Chondrocyte (in vitro differentiated cells): Measurements from ENCODE around the gene CCL13. TPM values are rescaled to one million over a fixed set of nuclear protein-coding genes. Genes with fewer than 3 reads are reported as not detected.

Experiments used
- DNase-seq: peaks from one replicate; pipeline ENCODE4 v3.0.0; 2021; ENCODE audit warnings: mixed read lengths, low spot score
- H3K27ac Mint-ChIP-seq: one replicate; pipeline ENCODE4 v1.8.0; 2021; ENCODE audit warnings: mild to moderate bottlenecking, moderate library complexity, mixed read lengths; ENCODE audit not compliant: unreplicated experiment
- H3K27me3 Mint-ChIP-seq: 2 replicates; pipeline ENCODE4 v1.8.0; 2021; ENCODE audit warnings: low read depth, mixed read lengths
- H3K36me3 Mint-ChIP-seq: 2 replicates; pipeline ENCODE4 v1.8.0; 2021; ENCODE audit warnings: low read depth, mixed read lengths
- H3K4me1 Mint-ChIP-seq: 2 replicates; pipeline ENCODE4 v1.8.0; 2021; ENCODE audit warnings: low read depth, mild to moderate bottlenecking, mixed read lengths
- H3K4me3 Mint-ChIP-seq: one replicate; pipeline ENCODE4 v1.8.0; 2021; ENCODE audit warnings: mild to moderate bottlenecking, moderate library complexity, mixed read lengths; ENCODE audit not compliant: unreplicated experiment
- H3K9me3 Mint-ChIP-seq: 2 replicates; pipeline ENCODE4 v1.8.0; 2021; ENCODE audit warnings: low read depth, mixed read lengths
- CTCF ChIP-seq: fragments of 200-600 bp; sonication (generic); IDR thresholded peaks from 2 replicates; pipeline ENCODE4 v1.5.0; 2021; ENCODE audit warnings: antibody characterized with exemption, mild to moderate bottlenecking, moderate library complexity
- total RNA-seq: library from RNA; stranded (reverse); gene quantifications from 3 replicates; pipeline ENCODE4 v1.2.1, GENCODE V29; 2021

The CCL13 gene
- total RNA-seq, 1 donor from 2014 or later = not detected

- Mint-ChIP-seq H3K4me1 (no peaks in the 10 kb centered on the region), H3K27me3 (peaks cover 6% of the 10 kb centered on the region)
- DNase-seq = no peak
Measured at GRCh38 chr17:34351096-34351495, 5.2 kb upstream of the CCL13 start.

GRCh38 chr17:34352191-34352590, 4.1 kb upstream of the CCL13 start:
- peaks cover 6% of the 10 kb centered on the region for H3K27me3 Mint-ChIP-seq
- no peak for TF ChIP-seq CTCF
- no peaks in the 10 kb centered on the region for H3K4me1 Mint-ChIP-seq
- H3K27ac Mint-ChIP-seq = no peak overlapping the region
- H3K4me3 Mint-ChIP-seq = no peak overlapping the region
- DNase-seq = no peak
- H3K9me3 Mint-ChIP-seq = peaks cover 6% of the 10 kb centered on the region
- H3K36me3 Mint-ChIP-seq = no peaks in the 10 kb centered on the region

More at GRCh38 chr17:34351096-34351495, 5.2 kb upstream of the CCL13 start:
- Mint-ChIP-seq H3K27ac (no peak overlapping the region), H3K36me3 (no peaks in the 10 kb centered on the region), H3K4me3 (no peak overlapping the region), H3K9me3 (peaks cover 6% of the 10 kb centered on the region)
- TF ChIP-seq CTCF = no peak

GRCh38 chr17:34354637-34355036, 1.6 kb upstream of the CCL13 start:
- Mint-ChIP-seq H3K36me3 (no peaks in the 10 kb centered on the region), H3K4me3 (no peak overlapping the region), H3K4me1 (no peaks in the 10 kb centered on the region), H3K9me3 (peaks cover 6% of the 10 kb centered on the region), H3K27ac (no peak overlapping the region), H3K27me3 (peaks cover 8% of the 10 kb centered on the region)
- no peak for DNase-seq
- TF ChIP-seq CTCF = no peak

GRCh38 chr17:34357398-34357797, 1.1 kb downstream of the CCL13 start:
- H3K9me3 Mint-ChIP-seq = peaks cover 6% of the 10 kb centered on the region

GRCh38 chr17:34358631-34359030, 2.4 kb downstream of the CCL13 start:
- no peak overlapping the region for H3K27ac Mint-ChIP-seq
- no peaks in the 10 kb centered on the region for H3K4me1 Mint-ChIP-seq
- H3K9me3 Mint-ChIP-seq = peaks cover 4% of the 10 kb centered on the region
- H3K36me3 Mint-ChIP-seq = no peaks in the 10 kb centered on the region
- peaks cover 16% of the 10 kb centered on the region for H3K27me3 Mint-ChIP-seq
- no peak for DNase-seq
- no peak overlapping the region for H3K4me3 Mint-ChIP-seq
- TF ChIP-seq CTCF = no peak

More at GRCh38 chr17:34357398-34357797, 1.1 kb downstream of the CCL13 start:
- H3K36me3 Mint-ChIP-seq = no peaks in the 10 kb centered on the region
- DNase-seq = no peak
- peaks cover 7% of the 10 kb centered on the region for H3K27me3 Mint-ChIP-seq
- no peak overlapping the region for H3K4me3 Mint-ChIP-seq
- no peak overlapping the region for H3K27ac Mint-ChIP-seq
- no peak for TF ChIP-seq CTCF
- no peaks in the 10 kb centered on the region for H3K4me1 Mint-ChIP-seq
